ENCODE results near the gene TMEM132C. TPM values are rescaled to one million over a fixed set of nuclear protein-coding genes. Genes with fewer than 3 reads are reported as not detected.

Gene TMEM132C
- total and polyA plus RNA-seq, 2 of the 8 experiments (the other 6 are each of a cell fraction or from before 2014, with no cell fraction given): 0.23 to 0.76 TPM

- TF ChIP-seq KDM5A (IDR thresholded peaks at IDR 0.05; ENCODE audit: low read length) (no peak), ATF2 (IDR thresholded peaks at IDR 0.05; ENCODE audit: low read length) (no peak), BACH1 (IDR thresholded peaks at IDR 0.05; ENCODE audit: low read length) (no peak), RNF2 (IDR thresholded peaks at IDR 0.05; ENCODE audit: borderline replicate concordance, low read depth, low read length, missing control alignments, poor library complexity, severe bottlenecking) (no peak), ATF3 (IDR thresholded peaks at IDR 0.05; ENCODE audit: insufficient read depth, low read depth, low read length) (no peak)
These were observed 413.6 kb downstream of the TMEM132C start (continued) for GRCh38 chr12:128680555-128680954.
